OCI-LY7 (cell line): ENCODE measurements around the gene PITPNM3. TPM values are rescaled to one million over a fixed set of nuclear protein-coding genes. Genes with fewer than 3 reads are reported as not detected.

Experiments
- BruUV-seq: library from RNA; stranded (reverse); fragments of 400-500 nt; replicated peaks from 2 replicates; lab custom pipeline; 2021; lab: Mats Ljungman, UMichigan
- CTCF ChIA-PET: fragments of 300-600 bp; sonication (Branson Sonifier 250); formaldehyde crosslinking; loops from one replicate; lab custom pipeline; 2022; ENCODE audit warnings: antibody characterized with exemption; ENCODE audit not compliant: unreplicated experiment; lab: Charles Lee
- POLR2A ChIA-PET: fragments of 300-600 bp; sonication (Branson Sonifier 250); formaldehyde crosslinking; loops from one replicate; lab custom pipeline; 2022; ENCODE audit warnings: antibody characterized with exemption; lab: Charles Lee
- DNase-seq: peaks from one replicate; pipeline ENCODE4 v3.0.0-alpha.2; 2015; ENCODE audit warnings: low spot score
- H2AFZ ChIP-seq: fragments of 200-600 bp; sonication (generic), shearing (Covaris generic); 2 replicates; pipeline ENCODE4 v1.6.1; 2014; ENCODE audit warnings: mild to moderate bottlenecking, antibody characterized with exemption, low read length, moderate library complexity
- H3K27ac ChIP-seq: fragments of 200-600 bp; sonication (generic); 2 replicates; pipeline ENCODE4 v1.5.1; 2014; ENCODE audit warnings: mixed run types, low read depth, mild to moderate bottlenecking, moderate library complexity, low read length, inconsistent platforms; ENCODE audit not compliant: poor library complexity, severe bottlenecking
- H3K36me3 ChIP-seq: fragments of 200-600 bp; sonication (generic); 2 replicates; pipeline ENCODE4 v1.6.1; 2014; ENCODE audit warnings: mild to moderate bottlenecking, antibody characterized with exemption, low read length, moderate library complexity, mixed read lengths; ENCODE audit not compliant: insufficient read depth
- H3K4me1 ChIP-seq: fragments of 200-600 bp; sonication (generic); 2 replicates; pipeline ENCODE4 v1.5.1; 2014; ENCODE audit warnings: mild to moderate bottlenecking, low read length; ENCODE audit not compliant: insufficient read depth, poor library complexity, severe bottlenecking
- H3K4me2 ChIP-seq: fragments of 200-600 bp; sonication (generic); 2 replicates; pipeline ENCODE4 v1.6.1; 2014; ENCODE audit warnings: mild to moderate bottlenecking, low read length
- H3K4me3 ChIP-seq: fragments of 200-600 bp; sonication (generic); 2 replicates; pipeline ENCODE4 v1.5.1; 2014; ENCODE audit warnings: mild to moderate bottlenecking, low read depth, low read length; ENCODE audit not compliant: poor library complexity, severe bottlenecking
- H3K79me2 ChIP-seq: fragments of 200-600 bp; sonication (generic); 2 replicates; pipeline ENCODE4 v1.6.1; 2016; ENCODE audit warnings: low read depth, mild to moderate bottlenecking, low read length, moderate library complexity, mixed read lengths; ENCODE audit not compliant: insufficient read depth
- H3K9me2 ChIP-seq: fragments of 200-600 bp; sonication (generic); 2 replicates; pipeline ENCODE4 v1.6.1; 2016; ENCODE audit warnings: mild to moderate bottlenecking, low read length, mixed read lengths; ENCODE audit not compliant: insufficient read depth
- H3K9me3 ChIP-seq: fragments of 200-600 bp; sonication (generic); 2 replicates; pipeline ENCODE4 v1.6.1; 2014; ENCODE audit warnings: mild to moderate bottlenecking, mixed run types, low read length, mixed read lengths
- H4K20me1 ChIP-seq: fragments of 200-600 bp; sonication (generic); 2 replicates; pipeline ENCODE4 v1.6.1; 2014; ENCODE audit warnings: mild to moderate bottlenecking, antibody characterized with exemption, low read length, moderate library complexity, mixed read lengths; ENCODE audit not compliant: insufficient read depth
- EZH2phosphoT487 ChIP-seq: fragments of 200-600 bp; sonication (generic); IDR thresholded peaks from 2 replicates; pipeline ENCODE4 v1.6.1; 2018; ENCODE audit warnings: low read depth, borderline replicate concordance, mild to moderate bottlenecking, mixed run types, antibody characterized with exemption, low read length, moderate library complexity, mixed read lengths
- intact Hi-C: fragments of 100-400 bp; cut with micrococcal nuclease; formaldehyde crosslinking; loops from one replicate; pipeline ENCODE4 v1.10.0; 2022; ENCODE audit not compliant: unreplicated experiment
- total RNA-seq, 2 experiments: library from RNA; depleted of rRNA in 1 of 2; stranded (reverse); fragments of >200 nt in 1 of 2; shearing (Covaris generic) in 1 of 2; gene quantifications; 2 replicates each; pipeline ENCODE4 v1.2.3, GENCODE V29; 2014 to 2022
- TF ChIP-seq, protein P1 (sequence below): fragments of 200-600 bp; sonication (generic); conservative IDR thresholded peaks from 2 replicates; pipeline ENCODE4 v1.5.1; 2014; ENCODE audit warnings: mild to moderate bottlenecking, antibody characterized with exemption, low read length, moderate library complexity, mixed read lengths

PITPNM3 gene
- total RNA-seq, 2 experiments from 2014 or later: 0.76 to 1.6 TPM

- no peak overlapping the region for H3K27ac ChIP-seq
- no peak overlapping the region for H3K4me3 ChIP-seq
- no peak for DNase-seq
- no peaks in the 10 kb centered on the region for H3K79me2 ChIP-seq
- TF ChIP-seq, protein P1, sequence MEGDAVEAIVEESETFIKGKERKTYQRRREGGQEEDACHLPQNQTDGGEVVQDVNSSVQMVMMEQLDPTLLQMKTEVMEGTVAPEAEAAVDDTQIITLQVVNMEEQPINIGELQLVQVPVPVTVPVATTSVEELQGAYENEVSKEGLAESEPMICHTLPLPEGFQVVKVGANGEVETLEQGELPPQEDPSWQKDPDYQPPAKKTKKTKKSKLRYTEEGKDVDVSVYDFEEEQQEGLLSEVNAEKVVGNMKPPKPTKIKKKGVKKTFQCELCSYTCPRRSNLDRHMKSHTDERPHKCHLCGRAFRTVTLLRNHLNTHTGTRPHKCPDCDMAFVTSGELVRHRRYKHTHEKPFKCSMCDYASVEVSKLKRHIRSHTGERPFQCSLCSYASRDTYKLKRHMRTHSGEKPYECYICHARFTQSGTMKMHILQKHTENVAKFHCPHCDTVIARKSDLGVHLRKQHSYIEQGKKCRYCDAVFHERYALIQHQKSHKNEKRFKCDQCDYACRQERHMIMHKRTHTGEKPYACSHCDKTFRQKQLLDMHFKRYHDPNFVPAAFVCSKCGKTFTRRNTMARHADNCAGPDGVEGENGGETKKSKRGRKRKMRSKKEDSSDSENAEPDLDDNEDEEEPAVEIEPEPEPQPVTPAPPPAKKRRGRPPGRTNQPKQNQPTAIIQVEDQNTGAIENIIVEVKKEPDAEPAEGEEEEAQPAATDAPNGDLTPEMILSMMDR: no peak
- TF ChIP-seq EZH2phosphoT487: no peak
- H3K9me2 ChIP-seq: no peaks in the 10 kb centered on the region
- no peak overlapping the region for H3K4me2 ChIP-seq
- no peaks in the 10 kb centered on the region for H4K20me1 ChIP-seq
- CTCF ChIA-PET: no interaction called here
- no TSS peak for BruUV-seq
- no peaks in the 10 kb centered on the region for H3K4me1 ChIP-seq
- no peak overlapping the region for H2AFZ ChIP-seq
- POLR2A ChIA-PET: no interaction called here
- intact Hi-C loops: no loop called here
- no peaks in the 10 kb centered on the region for H3K9me3 ChIP-seq
- H3K36me3 ChIP-seq: no peaks in the 10 kb centered on the region
Measured at GRCh38 chr17:6502871-6503509, 53.4 kb downstream of the PITPNM3 start.

- H3K9me2 ChIP-seq: no peaks in the 10 kb centered on the region
- no peaks in the 10 kb centered on the region for H3K9me3 ChIP-seq
- no peaks in the 10 kb centered on the region for H3K36me3 ChIP-seq
- no peak for DNase-seq
- H4K20me1 ChIP-seq: no peaks in the 10 kb centered on the region
- no peak overlapping the region for H3K27ac ChIP-seq
- no peak overlapping the region for H3K4me3 ChIP-seq
- H3K4me1 ChIP-seq: peaks cover 6% of the 10 kb centered on the region
- intact Hi-C loops: no loop called here
- ChIA-PET POLR2A (no interaction called here), CTCF (no interaction called here)
- no peaks in the 10 kb centered on the region for H3K79me2 ChIP-seq
- TF ChIP-seq EZH2phosphoT487: no peak
- TF ChIP-seq, protein P1: no peak
- no peak overlapping the region for H3K4me2 ChIP-seq
- H2AFZ ChIP-seq: no peak overlapping the region
- BruUV-seq: no TSS peak
Measured at GRCh38 chr17:6502142-6502541, 54.2 kb downstream of the PITPNM3 start.

- Histone ChIP-seq H4K20me1 (no peaks in the 10 kb centered on the region), H3K4me2 (no peak overlapping the region), H3K27ac (no peak overlapping the region), H3K4me1 (peaks cover 14% of the 10 kb centered on the region), H3K4me3 (no peak overlapping the region), H3K36me3 (no peaks in the 10 kb centered on the region), H3K9me2 (no peaks in the 10 kb centered on the region), H3K79me2 (no peaks in the 10 kb centered on the region), H2AFZ (no peak overlapping the region), H3K9me3 (no peaks in the 10 kb centered on the region)
- ChIA-PET CTCF (no interaction called here), POLR2A (no interaction called here)
- no TSS peak for BruUV-seq
- intact Hi-C loops: no loop called here
- no peak for DNase-seq
- TF ChIP-seq, protein P1: no peak
- TF ChIP-seq EZH2phosphoT487: no peak
Measured at GRCh38 chr17:6501359-6501758, 55.0 kb downstream of the PITPNM3 start.
